ENCODE data around the gene NFX1. TPM values are rescaled to one million over a fixed set of nuclear protein-coding genes. Genes with fewer than 3 reads are reported as not detected.
"Not testable (repeated sequence)": the region's sequence is repeated elsewhere in the genome, so short reads cannot be mapped to it uniquely, and the experiment has no call there.

Gene NFX1
- total RNA-seq, 1 donor from 2014 or later: 31.6 TPM

DNA sequence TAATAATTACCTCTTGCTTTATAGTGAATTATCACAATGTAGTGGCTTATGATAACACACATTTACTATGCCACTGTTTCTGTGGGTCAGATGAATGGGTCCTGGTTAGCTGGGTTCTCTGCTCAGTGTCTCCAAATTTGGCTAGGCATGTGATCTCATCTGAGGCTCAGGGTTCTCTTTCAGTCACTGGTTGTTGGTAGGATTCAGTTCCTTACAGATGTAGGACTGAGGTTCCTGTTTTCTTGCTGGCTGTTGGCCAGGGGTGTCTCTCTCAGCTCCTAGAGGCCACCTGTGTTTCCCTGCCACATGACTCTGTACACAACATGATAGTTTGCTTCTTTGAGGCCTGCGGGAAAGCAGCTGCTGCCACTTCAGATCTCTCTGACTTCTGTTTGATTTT lies 7.1 kb downstream of the NFX1 start:
- no peak for DNase-seq
- intact Hi-C loops (cut with micrococcal nuclease): no loop called here
- peak; percentile 56 for ATAC-seq

DNA sequence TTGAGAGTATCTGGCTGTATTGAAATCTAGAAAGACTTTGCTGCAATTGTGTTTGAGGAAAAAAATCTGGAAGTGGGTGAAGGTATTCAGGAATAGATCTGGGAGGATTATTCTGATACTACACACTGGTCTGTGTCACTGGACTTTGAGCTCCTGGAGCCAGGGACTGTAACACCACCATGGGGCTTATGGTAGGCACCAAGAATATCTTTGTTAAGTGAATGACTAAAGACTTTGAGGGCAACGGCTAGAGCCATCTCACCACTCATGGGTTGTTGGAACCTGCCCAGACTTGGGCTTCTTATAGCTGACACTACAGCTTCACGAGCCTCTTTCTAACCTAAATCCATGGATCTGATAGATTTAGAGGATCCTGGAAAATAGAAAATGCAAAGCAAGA lies 10.2 kb downstream of the NFX1 start:
- ATAC-seq (peak; percentile 50), DNase-seq (no peak)
- intact Hi-C loops (cut with micrococcal nuclease): no loop called here

DNA sequence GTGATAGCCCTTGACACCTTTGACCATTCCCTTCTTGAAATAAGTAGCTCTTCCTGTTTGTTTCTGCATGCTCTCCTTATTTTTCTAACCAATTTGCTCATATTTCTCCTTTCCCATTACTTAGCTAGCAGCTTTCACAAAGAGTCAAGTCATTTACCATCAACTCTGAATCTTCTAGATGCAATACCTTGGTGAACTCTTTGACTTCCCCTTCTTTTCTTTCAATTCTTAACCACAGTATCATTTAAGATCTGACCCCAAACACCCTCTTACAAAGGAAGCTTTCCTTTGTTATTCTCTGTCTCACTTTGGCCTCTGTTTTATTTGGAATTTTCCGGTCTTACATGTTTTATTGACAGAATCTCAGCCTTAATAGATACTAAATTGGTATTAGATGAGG lies 14.0 kb downstream of the NFX1 start:
- ATAC-seq (no peak), DNase-seq (no peak)
- intact Hi-C loops (cut with micrococcal nuclease): no loop called here

DNA sequence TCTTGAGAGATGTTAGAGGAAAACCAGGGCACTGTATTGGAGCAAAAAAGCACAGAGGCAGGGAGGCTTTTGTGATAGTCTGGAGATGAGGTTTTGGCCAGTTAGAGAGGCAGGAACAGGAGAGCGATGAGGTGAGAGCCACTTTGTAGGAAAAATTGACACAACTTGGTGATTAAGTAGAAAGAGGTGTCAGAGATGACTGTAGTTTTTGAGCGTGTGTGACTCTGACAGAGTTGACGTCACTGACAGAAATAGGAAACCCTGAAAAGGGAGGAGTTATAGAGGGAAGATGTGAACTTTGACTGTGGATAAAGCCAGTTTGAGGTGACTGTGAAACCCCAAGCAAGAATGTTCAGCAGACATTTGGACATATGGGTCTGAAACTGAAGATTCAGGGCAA lies 15.7 kb downstream of the NFX1 start:
- ATAC-seq (peak; percentile 70), DNase-seq (no peak)
- intact Hi-C loops (cut with micrococcal nuclease): no loop called here

DNA sequence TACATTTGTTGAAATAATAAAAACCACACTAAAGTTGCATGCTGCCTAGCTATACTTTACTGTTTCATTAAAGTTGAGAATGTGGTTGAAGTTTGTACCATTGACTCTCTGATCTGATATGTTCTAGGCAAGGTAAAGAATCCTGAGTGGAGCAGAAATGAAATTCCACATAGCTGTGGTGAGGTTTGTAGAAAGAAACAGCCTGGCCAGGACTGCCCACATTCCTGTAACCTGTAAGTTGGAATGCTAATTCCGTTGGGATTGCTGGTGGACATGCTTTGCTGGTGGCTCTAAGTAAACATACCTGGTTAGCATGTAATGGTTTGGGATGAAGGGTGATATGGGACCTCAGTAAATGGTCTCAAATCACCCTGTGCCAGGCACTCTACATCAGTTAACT lies 16.8 kb downstream of the NFX1 start:
- intact Hi-C loops (cut with micrococcal nuclease): no loop called here
- ATAC-seq (no peak), DNase-seq (no peak)

DNA sequence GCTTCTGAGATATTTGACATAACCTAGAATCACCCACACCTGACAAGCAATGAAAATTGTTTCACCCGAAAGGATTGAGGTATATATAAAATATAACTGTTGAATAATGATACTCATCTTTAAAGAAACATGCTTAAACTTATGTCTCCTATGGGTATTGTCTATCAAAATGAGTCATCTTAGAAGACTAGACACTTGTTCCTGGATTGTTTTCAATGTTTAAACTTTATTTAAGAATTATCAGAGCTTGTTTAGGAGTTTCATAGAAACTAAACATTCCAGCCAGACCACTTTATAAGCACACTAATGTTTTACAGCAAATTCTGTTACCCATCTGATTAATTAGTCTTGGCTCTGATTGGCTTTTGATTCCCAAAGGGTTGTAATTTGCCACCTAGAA lies 19.6 kb downstream of the NFX1 start:
- DNase-seq (no peak), ATAC-seq (no peak)
- intact Hi-C loops (cut with micrococcal nuclease): no loop called here

GRCh38 chr9:33310748-33311147 lies 20.4 kb downstream of the NFX1 start:
- ATAC-seq: no peak
- intact Hi-C loops (cut with micrococcal nuclease): no loop called here
- DNase-seq: no peak

DNA sequence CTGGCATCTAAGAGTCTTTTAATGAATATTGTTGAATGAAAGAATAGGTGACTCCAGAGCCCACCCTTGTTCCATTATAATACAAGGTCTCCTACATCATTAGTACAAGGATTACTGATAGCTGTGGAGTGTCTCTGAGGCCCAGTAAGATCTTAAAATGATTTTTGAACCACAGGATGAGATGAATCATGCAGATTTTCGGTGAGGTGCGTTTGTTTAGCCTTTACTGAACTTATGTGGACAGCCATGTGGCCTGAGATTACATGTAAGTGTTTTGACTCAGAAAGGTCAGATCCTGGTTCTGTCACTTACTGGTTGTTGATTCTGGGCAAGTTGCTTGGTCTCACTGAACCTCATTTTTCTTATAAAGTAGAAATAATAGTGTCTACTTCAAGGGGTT lies 21.6 kb downstream of the NFX1 start:
- ATAC-seq (no peak), DNase-seq (no peak)
- intact Hi-C loops (cut with micrococcal nuclease): no loop called here

GRCh38 chr9:33315371-33315770 lies 25.1 kb downstream of the NFX1 start:
- ATAC-seq (no peak), DNase-seq (no peak)
- intact Hi-C loops (cut with micrococcal nuclease): no loop called here

DNA sequence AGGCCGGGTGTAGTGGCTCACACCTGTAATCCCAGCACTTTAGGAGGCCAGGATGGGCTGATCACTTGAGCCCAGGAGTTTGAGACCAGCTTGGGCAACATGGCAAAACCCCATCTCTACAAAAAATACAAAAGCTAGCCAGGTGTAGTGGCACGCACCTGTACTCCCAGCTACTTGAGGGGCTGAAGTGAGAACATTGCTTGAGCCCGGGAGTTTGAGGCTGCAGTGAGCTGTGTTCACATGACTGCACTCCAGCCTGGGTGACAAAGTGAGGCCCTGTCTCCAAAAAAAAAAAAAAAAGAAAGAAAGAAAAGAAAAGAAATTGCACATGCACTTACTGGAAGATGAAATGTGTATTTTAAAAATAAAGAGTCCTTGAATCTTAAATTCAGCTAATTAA lies 26.8 kb downstream of the NFX1 start:
- DNase-seq; intact Hi-C loops (cut with micrococcal nuclease); ATAC-seq: not testable (repeated sequence)

- intact Hi-C loops (cut with micrococcal nuclease): no loop called here
- ATAC-seq (peak; percentile 64), DNase-seq (no peak)
Observed at GRCh38 chr9:33318225-33318624, 27.9 kb downstream of the NFX1 start.

DNA sequence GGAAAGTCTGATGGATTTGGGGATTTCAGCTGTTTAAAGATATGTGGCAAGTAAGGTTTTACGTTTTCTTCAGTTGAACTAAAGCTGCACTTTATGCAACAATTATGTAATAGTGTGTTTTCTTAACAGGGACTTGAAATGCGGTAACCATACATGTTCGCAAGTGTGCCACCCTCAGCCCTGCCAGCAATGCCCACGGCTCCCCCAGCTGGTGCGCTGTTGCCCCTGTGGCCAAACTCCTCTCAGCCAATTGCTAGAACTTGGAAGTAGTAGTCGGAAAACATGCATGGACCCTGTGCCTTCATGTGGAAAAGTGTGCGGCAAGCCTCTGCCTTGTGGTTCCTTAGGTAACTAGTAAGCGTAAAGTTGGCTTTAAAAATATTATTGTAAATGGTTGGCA lies 28.5 kb downstream of the NFX1 start:
- DNase-seq (no peak), ATAC-seq (peak; percentile 6)
- intact Hi-C loops (cut with micrococcal nuclease): no loop called here

GRCh38 chr9:33320230-33320567 lies 29.9 kb downstream of the NFX1 start:
- intact Hi-C loops (cut with micrococcal nuclease): no loop called here
- ATAC-seq (peak; percentile 26), DNase-seq (no peak)

DNA sequence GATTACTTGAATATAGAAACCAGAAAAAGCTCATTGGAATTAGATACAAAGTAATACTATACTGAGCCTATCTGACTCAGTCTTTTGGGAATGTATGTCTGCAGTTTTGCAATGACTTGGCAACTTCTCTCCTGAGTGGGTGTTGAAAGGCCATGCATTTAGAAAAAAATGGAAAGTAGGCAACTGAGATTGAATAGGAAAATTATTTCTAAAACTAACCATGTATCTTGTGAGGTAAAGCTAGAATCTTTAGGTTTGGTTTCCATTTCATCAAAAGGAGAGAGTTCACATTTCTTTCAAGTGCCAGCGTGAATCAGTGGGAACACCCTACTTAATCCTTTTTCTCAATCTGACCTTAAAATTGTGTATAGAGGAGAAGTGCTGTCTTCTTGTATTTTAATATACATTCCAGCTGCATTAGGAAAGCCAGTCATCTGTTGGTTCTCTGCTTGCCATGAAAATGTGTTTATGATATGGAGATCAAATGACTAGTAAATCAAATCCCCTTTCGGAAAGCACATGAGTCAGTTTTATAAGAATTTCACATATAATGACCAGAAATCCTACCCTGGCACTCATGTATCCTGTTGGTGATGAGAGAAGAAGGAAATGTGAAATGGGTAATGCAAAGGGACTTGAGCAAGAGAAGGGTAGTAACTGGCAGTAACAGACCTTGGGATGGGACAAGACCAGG lies 30.4 kb downstream of the NFX1 start:
- peak; percentile 64 for ATAC-seq
- no peak for DNase-seq
- intact Hi-C loops (cut with micrococcal nuclease): no loop called here

DNA sequence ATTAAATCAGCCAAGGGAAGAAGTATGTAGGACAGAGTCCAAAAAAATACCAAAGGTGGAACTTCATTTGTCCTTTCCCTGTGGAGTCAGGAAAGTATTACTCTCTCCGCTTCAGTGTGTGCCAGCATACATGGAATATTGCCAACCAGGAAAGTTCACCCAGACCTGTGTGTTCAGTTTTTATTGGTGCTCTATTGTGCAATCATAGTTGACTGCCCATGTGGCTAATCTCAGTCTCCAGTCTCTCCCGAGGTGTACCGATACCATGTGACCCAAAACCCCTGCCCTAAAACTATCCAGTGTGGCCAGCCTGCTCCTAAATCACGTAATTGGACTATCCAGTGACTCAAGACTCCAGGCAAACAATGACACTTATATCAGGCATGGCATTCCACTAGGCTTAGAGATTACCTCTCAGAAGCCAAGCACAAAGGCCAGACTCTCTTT lies 38.8 kb downstream of the NFX1 start:
- ATAC-seq (peak; percentile 95), DNase-seq (no peak)
- intact Hi-C loops (cut with micrococcal nuclease): no loop called here

DNA sequence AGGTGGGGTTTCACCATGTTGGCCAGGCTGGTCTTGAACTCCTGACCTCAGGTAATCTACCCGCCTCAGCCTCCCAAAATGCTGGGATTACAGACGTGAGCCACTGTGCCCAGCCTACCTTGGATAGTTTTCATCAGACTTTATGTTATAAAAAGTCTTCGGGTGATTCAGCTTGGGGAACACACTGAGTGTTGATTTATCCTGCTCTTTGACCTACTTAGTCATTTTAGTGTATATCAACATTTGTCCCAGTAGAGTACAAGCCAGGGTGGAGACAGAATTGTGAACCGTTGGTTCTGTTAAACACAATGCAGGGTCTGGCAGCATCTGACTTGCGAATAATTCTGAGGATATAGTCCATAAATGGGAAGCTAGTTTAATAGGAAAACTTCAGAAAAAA lies 39.7 kb downstream of the NFX1 start:
- intact Hi-C loops (cut with micrococcal nuclease): no loop called here
- DNase-seq (no peak), ATAC-seq (peak; percentile 30)

GRCh38 chr9:33331377-33331891 lies 41.1 kb downstream of the NFX1 start:
- DNase-seq (no peak), ATAC-seq (no peak)
- intact Hi-C loops (cut with micrococcal nuclease): no loop called here

- DNase-seq (no peak), ATAC-seq (no peak)
- intact Hi-C loops (cut with micrococcal nuclease): no loop called here
Observed at GRCh38 chr9:33332011-33332410, 41.7 kb downstream of the NFX1 start.

DNA sequence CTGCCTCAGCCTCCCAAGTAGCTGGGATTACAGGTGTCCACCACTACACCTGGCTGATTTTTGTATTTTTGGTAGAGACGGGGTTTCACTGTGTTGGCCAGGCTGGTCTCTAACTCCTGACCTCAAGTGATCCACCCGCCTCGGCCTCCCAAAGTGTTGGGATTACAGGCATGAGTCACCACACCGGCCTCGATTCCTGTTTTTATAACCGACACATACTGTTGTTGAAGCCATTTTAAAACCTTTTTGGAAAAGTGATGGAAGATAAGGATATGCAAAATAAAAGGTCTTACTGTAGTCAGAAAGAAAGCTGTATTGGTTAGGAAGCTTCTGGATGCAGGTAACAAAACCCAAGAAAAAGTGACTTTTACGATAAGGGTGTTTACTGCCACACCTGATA lies 42.6 kb downstream of the NFX1 start:
- ATAC-seq; intact Hi-C loops (cut with micrococcal nuclease); DNase-seq: not testable (repeated sequence)

- intact Hi-C loops (cut with micrococcal nuclease): no loop called here
- no peak for DNase-seq
- no peak for ATAC-seq
Observed at GRCh38 chr9:33340186-33340585, 49.9 kb downstream of the NFX1 start.

DNA sequence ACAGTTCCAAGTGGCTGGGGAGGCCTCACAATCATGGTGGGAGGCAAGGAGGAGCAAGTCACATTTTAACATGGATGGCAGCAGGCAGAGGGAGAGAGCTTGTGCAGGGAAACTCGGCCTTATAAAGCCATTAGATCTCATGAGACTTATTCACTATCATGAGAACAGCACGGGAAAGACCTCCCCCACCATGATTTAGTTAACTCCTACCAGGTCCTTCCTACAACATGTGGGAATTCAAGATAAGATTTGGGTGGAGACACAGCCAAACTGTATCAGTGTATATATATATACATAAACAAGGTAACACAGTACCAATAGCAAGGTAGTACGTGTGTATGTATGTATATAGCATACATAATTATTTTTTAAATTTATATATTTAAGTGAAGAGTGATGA lies 50.9 kb downstream of the NFX1 start:
- no peak for DNase-seq
- intact Hi-C loops (cut with micrococcal nuclease): no loop called here
- no peak for ATAC-seq

DNA sequence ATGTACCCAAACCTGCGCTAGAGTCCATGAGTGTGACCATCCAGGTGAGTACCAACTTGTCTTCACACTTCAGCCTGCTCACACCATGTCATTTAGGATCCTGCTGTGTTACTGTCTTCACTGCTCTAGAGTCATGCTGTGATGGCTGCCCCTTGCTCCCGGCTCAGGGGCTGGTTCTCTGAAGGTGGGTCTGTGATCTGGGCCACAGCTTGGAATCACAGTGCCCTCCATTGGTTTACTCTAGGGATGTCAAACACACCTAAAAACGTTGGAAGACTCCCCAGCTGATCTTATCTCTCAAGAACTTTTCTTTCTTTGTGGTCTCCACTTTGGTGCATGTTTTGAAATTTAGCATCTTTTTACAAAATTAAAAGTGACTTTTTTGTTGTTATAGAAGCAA lies 53.8 kb downstream of the NFX1 start:
- intact Hi-C loops (cut with micrococcal nuclease): no loop called here
- DNase-seq (no peak), ATAC-seq (no peak)

All from left ventricle myocardium superior (tissue), 1 donor.